Measurements from ENCODE around the gene AP4M1.

DNA sequence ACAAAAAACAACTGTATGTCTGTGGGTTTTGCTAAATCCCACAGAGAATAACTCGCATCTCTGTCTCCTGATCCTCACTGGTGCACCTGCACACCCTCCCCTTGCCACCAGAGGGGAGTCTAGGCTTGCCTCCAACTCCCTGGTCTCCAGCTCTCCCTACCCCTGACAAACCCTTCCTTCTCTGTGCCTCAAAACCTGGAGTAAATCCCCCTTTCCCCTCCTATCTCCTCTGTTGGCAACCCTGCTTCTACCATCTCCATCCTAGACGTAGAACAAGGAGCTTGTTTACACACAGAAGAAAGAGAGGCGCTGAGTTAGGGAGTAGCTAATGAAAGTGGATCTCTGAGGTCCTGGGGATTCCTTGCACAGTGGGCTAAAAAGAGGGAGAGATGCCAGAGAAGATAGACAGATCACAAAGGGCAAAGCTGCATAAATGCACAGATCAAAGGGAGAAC lies 31.3 kb downstream of the AP4M1 start:
- TF ChIP-seq CTCF (IDR thresholded peaks at IDR 0.05) (peak; percentile 74 to 80 (median 75)), EP300 (IDR thresholded peaks at IDR 0.05) (no peak)
